K562 (cell line): ENCODE results near the gene SET. TPM values are rescaled to one million over a fixed set of nuclear protein-coding genes. Genes with fewer than 3 reads are reported as not detected.

Experiments
- CHD1 ChIP-seq: fragments of 200-600 bp; sonication (generic); IDR thresholded peaks from one replicate; pipeline ENCODE4 v1.6.1; 2012; ENCODE audit warnings: mild to moderate bottlenecking, moderate library complexity, low read length, inconsistent platforms
- ETS2 ChIP-seq: IDR thresholded peaks from 2 replicates; pipeline ENCODE4 v1.6.1; 2016; ENCODE audit warnings: borderline replicate concordance, missing genetic modification characterization, mild to moderate bottlenecking, moderate library complexity, missing compliant biosample characterization; ENCODE audit not compliant: poor library complexity, severe bottlenecking
- ETV1 ChIP-seq: fragments of 450-650 bp; conservative IDR thresholded peaks from 2 replicates; pipeline ENCODE4 v1.6.1; 2016; ENCODE audit warnings: missing genetic modification characterization, control low read depth, low read depth, missing compliant biosample characterization
- FOS ChIP-seq: IDR thresholded peaks from 3 replicates; pipeline ENCODE4 v1.6.1; 2011; ENCODE audit not compliant: insufficient read length; ENCODE audit errors: extremely low read depth
- FOXP1 ChIP-seq: sonication (generic); formaldehyde crosslinking; IDR thresholded peaks from 2 replicates; pipeline ENCODE4 v1.8.0; 2022; ENCODE audit warnings: mild to moderate bottlenecking, missing genetic modification reagents
- GATAD2B ChIP-seq: fragments of 450-650 bp; IDR thresholded peaks from 2 replicates; pipeline ENCODE4 v1.6.1; 2017; ENCODE audit warnings: mild to moderate bottlenecking, borderline replicate concordance
- HBP1 ChIP-seq: fragments of 450-650 bp; formaldehyde crosslinking; IDR thresholded peaks from 2 replicates; pipeline ENCODE4 v1.4.0; 2022; ENCODE audit warnings: missing genetic modification characterization
- KHSRP ChIP-seq: fragments of 450-650 bp; IDR thresholded peaks from 2 replicates; pipeline ENCODE4 v1.6.1; 2017
- MAFG ChIP-seq: fragments of 450-650 bp; conservative IDR thresholded peaks from 2 replicates; pipeline ENCODE4 v1.6.1; 2016; ENCODE audit warnings: missing genetic modification characterization, missing compliant biosample characterization
- MEF2A ChIP-seq: IDR thresholded peaks from 2 replicates; pipeline ENCODE4 v1.6.1; 2011; ENCODE audit warnings: low read depth, mild to moderate bottlenecking, low read length, moderate library complexity; ENCODE audit not compliant: control insufficient read depth
- NEUROD1 ChIP-seq: fragments of 150-350 bp; IDR thresholded peaks from 2 replicates; pipeline ENCODE4 v1.6.1; 2014; ENCODE audit warnings: borderline replicate concordance, low read length, low read depth; ENCODE audit not compliant: partially characterized antibody
- NRF1 ChIP-seq, 2 experiments: fragments of 450-650 bp; IDR thresholded peaks in 1 of 2; conservative IDR thresholded peaks in 1 of 2; 2 replicates each; pipeline ENCODE4 v1.6.1; 2014; ENCODE audit warnings: mild to moderate bottlenecking in 2 of 2
- RBFOX2 ChIP-seq: fragments of 200-400 bp; formaldehyde crosslinking; IDR thresholded peaks from 2 replicates; pipeline ENCODE4 v1.6.1; 2017; ENCODE audit warnings: low read depth, mild to moderate bottlenecking, low read length, moderate library complexity
- THRB ChIP-seq: fragments of 450-650 bp; formaldehyde crosslinking; conservative IDR thresholded peaks from 2 replicates; pipeline ENCODE4 v1.4.0; 2022; ENCODE audit warnings: mild to moderate bottlenecking, missing genetic modification characterization
- ZNF785 ChIP-seq: fragments of 250-450 bp; sonication (Bioruptor Pico); IDR thresholded peaks from 2 replicates; pipeline ENCODE4 v1.4.0; 2020; ENCODE audit warnings: mild to moderate bottlenecking
- ZZZ3 ChIP-seq: fragments of 450-650 bp; IDR thresholded peaks from 2 replicates; pipeline ENCODE4 v1.6.1; 2016; ENCODE audit warnings: antibody characterized with exemption, mild to moderate bottlenecking, moderate library complexity
- polyA plus RNA-seq, 8 experiments: library from polyadenylated mRNA; depleted of rRNA in 4 of 8; stranded (reverse) in 5 of 8; unstranded in 3 of 8; fragments of >200 nt; fragmentation: Nextera tagmentation in 2 of 8; fragmentation: Illumina TruSeq in 1 of 8; extraction: Ambion mirVana in 2 of 8; extraction: Trizol in 1 of 8; gene quantifications; 2 replicates each; pipeline versions ENCODE4 v1.2.1 to v1.2.3, GENCODE V29; 2011 to 2014; ENCODE audit warnings: inconsistent platforms in 1 of 8, missing spikeins in 1 of 8
- total RNA-seq, 7 experiments: library from RNA; depleted of rRNA in 6 of 7; stranded (reverse); fragments of >200 nt in 6 of 7; fragmentation: Illumina TruSeq in 2 of 7; extraction: Trizol in 2 of 7; gene quantifications; 2 replicates each; pipeline versions ENCODE4 v1.2.1 to v1.2.3, GENCODE V29; 2011 to 2021; ENCODE audit warnings: low replicate concordance in 1 of 7
- TF ChIP-seq, protein P1 (sequence below): sonication (generic); formaldehyde crosslinking; IDR thresholded peaks from 2 replicates; pipeline ENCODE4 v1.4.0; 2020; ENCODE audit warnings: mild to moderate bottlenecking, missing genetic modification reagents
- TF ChIP-seq, protein P2 (sequence below): sonication (generic); formaldehyde crosslinking; IDR thresholded peaks from 2 replicates; pipeline ENCODE4 v1.8.0; 2022; ENCODE audit warnings: mild to moderate bottlenecking, low read depth, missing genetic modification reagents
- TF ChIP-seq, protein P3 (sequence below): fragments of 450-650 bp; IDR thresholded peaks from 2 replicates; pipeline ENCODE4 v1.6.1; 2017; ENCODE audit warnings: antibody characterized with exemption

The SET gene
- total and polyA plus RNA-seq, 9 of the 15 experiments (the other 6 are each of a cell fraction or from before 2014, with no cell fraction given): 404 to 1,447 (median 907) TPM

GRCh38 chr9:128723866-128724743 lies 35.1 kb downstream of the SET start, which contains the start of gene ZDHHC12 (continued):
- TF ChIP-seq ZZZ3: no peak
- TF ChIP-seq MAFG (tag): no peak
- TF ChIP-seq NEUROD1: peak; percentile 33
- TF ChIP-seq ZNF785 (CRISPR knock-in tag): no peak
- no peak for TF ChIP-seq KHSRP
- peak; percentile 10; the same call in 1 of the 2 replicates for TF ChIP-seq FOXP1 (CRISPR knock-in tag)
- TF ChIP-seq THRB (CRISPR knock-in tag): no peak
- TF ChIP-seq, protein P1, sequence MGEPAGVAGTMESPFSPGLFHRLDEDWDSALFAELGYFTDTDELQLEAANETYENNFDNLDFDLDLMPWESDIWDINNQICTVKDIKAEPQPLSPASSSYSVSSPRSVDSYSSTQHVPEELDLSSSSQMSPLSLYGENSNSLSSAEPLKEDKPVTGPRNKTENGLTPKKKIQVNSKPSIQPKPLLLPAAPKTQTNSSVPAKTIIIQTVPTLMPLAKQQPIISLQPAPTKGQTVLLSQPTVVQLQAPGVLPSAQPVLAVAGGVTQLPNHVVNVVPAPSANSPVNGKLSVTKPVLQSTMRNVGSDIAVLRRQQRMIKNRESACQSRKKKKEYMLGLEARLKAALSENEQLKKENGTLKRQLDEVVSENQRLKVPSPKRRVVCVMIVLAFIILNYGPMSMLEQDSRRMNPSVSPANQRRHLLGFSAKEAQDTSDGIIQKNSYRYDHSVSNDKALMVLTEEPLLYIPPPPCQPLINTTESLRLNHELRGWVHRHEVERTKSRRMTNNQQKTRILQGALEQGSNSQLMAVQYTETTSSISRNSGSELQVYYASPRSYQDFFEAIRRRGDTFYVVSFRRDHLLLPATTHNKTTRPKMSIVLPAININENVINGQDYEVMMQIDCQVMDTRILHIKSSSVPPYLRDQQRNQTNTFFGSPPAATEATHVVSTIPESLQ: 0 out of 2 replicates have a peak, but pooled peaks have one; percentile 46
- peak; percentile 87 for TF ChIP-seq FOS
- TF ChIP-seq, protein P2, sequence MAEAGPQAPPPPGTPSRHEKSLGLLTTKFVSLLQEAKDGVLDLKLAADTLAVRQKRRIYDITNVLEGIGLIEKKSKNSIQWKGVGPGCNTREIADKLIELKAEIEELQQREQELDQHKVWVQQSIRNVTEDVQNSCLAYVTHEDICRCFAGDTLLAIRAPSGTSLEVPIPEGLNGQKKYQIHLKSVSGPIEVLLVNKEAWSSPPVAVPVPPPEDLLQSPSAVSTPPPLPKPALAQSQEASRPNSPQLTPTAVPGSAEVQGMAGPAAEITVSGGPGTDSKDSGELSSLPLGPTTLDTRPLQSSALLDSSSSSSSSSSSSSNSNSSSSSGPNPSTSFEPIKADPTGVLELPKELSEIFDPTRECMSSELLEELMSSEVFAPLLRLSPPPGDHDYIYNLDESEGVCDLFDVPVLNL (CRISPR knock-in tag): peak; percentile 94
- TF ChIP-seq, protein P3, sequence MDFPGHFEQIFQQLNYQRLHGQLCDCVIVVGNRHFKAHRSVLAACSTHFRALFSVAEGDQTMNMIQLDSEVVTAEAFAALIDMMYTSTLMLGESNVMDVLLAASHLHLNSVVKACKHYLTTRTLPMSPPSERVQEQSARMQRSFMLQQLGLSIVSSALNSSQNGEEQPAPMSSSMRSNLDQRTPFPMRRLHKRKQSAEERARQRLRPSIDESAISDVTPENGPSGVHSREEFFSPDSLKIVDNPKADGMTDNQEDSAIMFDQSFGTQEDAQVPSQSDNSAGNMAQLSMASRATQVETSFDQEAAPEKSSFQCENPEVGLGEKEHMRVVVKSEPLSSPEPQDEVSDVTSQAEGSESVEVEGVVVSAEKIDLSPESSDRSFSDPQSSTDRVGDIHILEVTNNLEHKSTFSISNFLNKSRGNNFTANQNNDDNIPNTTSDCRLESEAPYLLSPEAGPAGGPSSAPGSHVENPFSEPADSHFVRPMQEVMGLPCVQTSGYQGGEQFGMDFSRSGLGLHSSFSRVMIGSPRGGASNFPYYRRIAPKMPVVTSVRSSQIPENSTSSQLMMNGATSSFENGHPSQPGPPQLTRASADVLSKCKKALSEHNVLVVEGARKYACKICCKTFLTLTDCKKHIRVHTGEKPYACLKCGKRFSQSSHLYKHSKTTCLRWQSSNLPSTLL: 0 out of 2 replicates have a peak, but pooled peaks have one; percentile 30
- TF ChIP-seq ETV1 (tag): 0 out of 2 replicates have a peak, but pooled peaks have one; percentile 31
- peak; percentile 88 for TF ChIP-seq RBFOX2
- peak; percentile 48; the same call in 1 of the 2 replicates for TF ChIP-seq HBP1 (CRISPR knock-in tag)
- TF ChIP-seq MEF2A: 0 out of 2 replicates have a peak, but pooled peaks have one; percentile 1
- peak; percentile 92 for TF ChIP-seq CHD1
- TF ChIP-seq NRF1 (conservative IDR thresholded peaks at IDR 0.05 in 1 of 2, IDR thresholded peaks at IDR 0.05 in 1 of 2): peak; percentile 99
- TF ChIP-seq ETS2 (tag): no peak
- no peak for TF ChIP-seq GATAD2B
